ENCODE measurements around the gene SDHD. TPM values are rescaled to one million over a fixed set of nuclear protein-coding genes. Genes with fewer than 3 reads are reported as not detected.

SDHD gene
- total RNA-seq, 1 experiment from 2014 or later: 79.6 TPM

DNA sequence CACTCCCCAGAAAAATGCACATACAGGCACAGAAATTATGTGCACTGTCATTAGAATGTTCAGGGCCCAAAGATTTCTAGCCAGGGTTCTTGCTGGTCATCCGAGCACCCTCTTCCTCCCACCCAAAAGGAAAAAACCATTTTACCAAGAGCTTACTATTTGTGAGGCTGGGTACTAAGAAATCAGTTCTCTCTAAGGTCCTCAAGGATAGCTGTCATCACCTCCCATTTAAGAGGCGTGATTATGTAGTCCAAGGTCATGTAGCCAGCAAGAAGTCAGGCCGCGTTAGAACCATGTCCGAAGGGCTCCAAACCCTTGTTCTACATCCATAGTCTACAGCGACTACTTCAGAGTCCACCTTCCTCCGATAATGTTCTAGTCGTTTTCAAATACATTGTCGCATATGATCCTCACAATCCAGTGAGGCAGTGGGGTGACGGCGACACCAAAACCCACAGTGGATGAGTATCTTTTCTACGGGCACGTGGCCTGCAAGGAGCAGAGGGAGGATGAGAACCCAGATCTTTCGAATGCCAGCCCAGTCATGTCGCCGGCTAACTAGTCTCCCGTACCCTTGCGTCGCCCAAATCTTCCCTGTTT is 751 bp upstream of the SDHD start:
- DNase-seq: no peak
- peaks cover 21 to 87% (median 68%) of the 10 kb centered on the region in 3 experiments for H3K36me3 Mint-ChIP-seq (ENCODE audit: insufficient read depth in 1 of 3, low read depth in 3 of 3)
- Histone ChIP-seq H3K9me3 (ENCODE audit: control insufficient read depth, low read depth, low read length) (no peaks in the 10 kb centered on the region), H3K18ac (ENCODE audit: insufficient read length, low read depth, low read length) (peak overlapping the region; percentile 69), H3K23me2 (ENCODE audit: insufficient read length, low read depth, low read length, poor library complexity, severe bottlenecking) (peaks cover 5% of the 10 kb centered on the region), H3K14ac (ENCODE audit: insufficient read depth, low read length) (peak overlapping the region; percentile 85; the same call in 1 of the 2 replicates), H3K27ac (ENCODE audit: insufficient read length, low read depth, low read length) (no peak overlapping the region), H2BK15ac (ENCODE audit: low read depth, low read length) (no peak overlapping the region), H3T11ph (ENCODE audit: low read length) (no peak overlapping the region), H2BK20ac (ENCODE audit: low read depth, low read length, poor library complexity, severe bottlenecking) (no peak overlapping the region), H3K56ac (ENCODE audit: insufficient read length, low read depth, low read length) (no peak overlapping the region), H3K79me2 (ENCODE audit: insufficient read depth, low read length) (peaks cover 13% of the 10 kb centered on the region; the same call in 1 of the 2 replicates), H3K79me1 (ENCODE audit: insufficient read depth, low read depth, low read length, poor library complexity, severe bottlenecking) (no peaks in the 10 kb centered on the region), H3K9ac (ENCODE audit: extremely low read depth, insufficient read length, low read length) (peak overlapping the region; percentile 91), H3K4ac (ENCODE audit: low read depth, low read length) (no peak overlapping the region), H4K20me1 (ENCODE audit: control insufficient read depth, insufficient read depth, insufficient read length) (no peaks in the 10 kb centered on the region), H3K23ac (ENCODE audit: insufficient read length, low read depth, low read length) (no peak overlapping the region), H3K27me3 (ENCODE audit: insufficient read depth, low read length) (no peaks in the 10 kb centered on the region), H2BK120ac (ENCODE audit: low read depth, low read length, poor library complexity, severe bottlenecking) (no peak overlapping the region), H4K5ac (ENCODE audit: insufficient read length, low read depth, low read length) (peak overlapping the region; percentile 45), H3K4me1 (ENCODE audit: insufficient read depth, low read length) (no peaks in the 10 kb centered on the region), H4K8ac (replicated peaks; ENCODE audit: insufficient read length, low read depth, low read length) (no peak overlapping the region), H4K91ac (ENCODE audit: insufficient read length, low read depth, low read length) (no peak overlapping the region), H3K4me2 (ENCODE audit: insufficient read depth, insufficient read length, low read length) (peak overlapping the region; percentile 97), H2AK5ac (ENCODE audit: insufficient read length, low read length) (no peak overlapping the region), H2BK12ac (ENCODE audit: insufficient read length, low read depth, low read length) (no peak overlapping the region), H2BK5ac (ENCODE audit: insufficient read length, low read length) (no peak overlapping the region), H2AFZ (ENCODE audit: low read length) (no peak overlapping the region)
- TF ChIP-seq, protein P1, sequence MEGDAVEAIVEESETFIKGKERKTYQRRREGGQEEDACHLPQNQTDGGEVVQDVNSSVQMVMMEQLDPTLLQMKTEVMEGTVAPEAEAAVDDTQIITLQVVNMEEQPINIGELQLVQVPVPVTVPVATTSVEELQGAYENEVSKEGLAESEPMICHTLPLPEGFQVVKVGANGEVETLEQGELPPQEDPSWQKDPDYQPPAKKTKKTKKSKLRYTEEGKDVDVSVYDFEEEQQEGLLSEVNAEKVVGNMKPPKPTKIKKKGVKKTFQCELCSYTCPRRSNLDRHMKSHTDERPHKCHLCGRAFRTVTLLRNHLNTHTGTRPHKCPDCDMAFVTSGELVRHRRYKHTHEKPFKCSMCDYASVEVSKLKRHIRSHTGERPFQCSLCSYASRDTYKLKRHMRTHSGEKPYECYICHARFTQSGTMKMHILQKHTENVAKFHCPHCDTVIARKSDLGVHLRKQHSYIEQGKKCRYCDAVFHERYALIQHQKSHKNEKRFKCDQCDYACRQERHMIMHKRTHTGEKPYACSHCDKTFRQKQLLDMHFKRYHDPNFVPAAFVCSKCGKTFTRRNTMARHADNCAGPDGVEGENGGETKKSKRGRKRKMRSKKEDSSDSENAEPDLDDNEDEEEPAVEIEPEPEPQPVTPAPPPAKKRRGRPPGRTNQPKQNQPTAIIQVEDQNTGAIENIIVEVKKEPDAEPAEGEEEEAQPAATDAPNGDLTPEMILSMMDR (conservative IDR thresholded peaks at IDR 0.05): no peak
- H3K4me3 Mint-ChIP-seq: peak overlapping the region; percentile 100
- peaks cover 2% of the 10 kb centered on the region; the same call in 1 of the 2 replicates for H3K27me3 Mint-ChIP-seq (ENCODE audit: low read depth)
- peaks cover 16 to 20% of the 10 kb centered on the region in 2 experiments for H3K4me1 Mint-ChIP-seq
- H3K9me3 Mint-ChIP-seq: peaks cover 0 to 4% of the 10 kb centered on the region in 2 experiments; a peak in 2 of 5 replicates
- no CpG with 5 or more reads among the region's 19 CpGs for WGBS (ENCODE audit: extremely low coverage, insufficient read length, low lambda C conversion rate)
- H3K27ac Mint-ChIP-seq: peak overlapping the region; percentile 95 to 100 (median 100); a peak in 6 of 7 replicates
